Measurements from ENCODE around the gene TENM4. TPM values are rescaled to one million over a fixed set of nuclear protein-coding genes. Genes with fewer than 3 reads are reported as not detected.
"Not testable (repeated sequence)": the region's sequence is repeated elsewhere in the genome, so short reads cannot be mapped to it uniquely, and the experiment has no call there.

The TENM4 gene
- total RNA-seq, 1 donor from 2014 or later: 117 TPM

GRCh38 chr11:78638704-78639380 is 802.0 kb downstream of the TENM4 start:
- DNase-seq (ENCODE audit: low spot score, unreplicated experiment): no peak
- no peak overlapping the region for H3K27ac Mint-ChIP-seq
- TF ChIP-seq CTCF (IDR thresholded peaks at IDR 0.05; ENCODE audit: unreplicated experiment): no peak
- peaks cover 1% of the 10 kb centered on the region for H3K36me3 Mint-ChIP-seq (ENCODE audit: insufficient read depth)
- peaks cover 5% of the 10 kb centered on the region for H3K4me1 Mint-ChIP-seq (ENCODE audit: low read depth)
- H3K4me3 Mint-ChIP-seq (ENCODE audit: low read depth): no peak overlapping the region
- peaks cover 14% of the 10 kb centered on the region for H3K9me3 Mint-ChIP-seq (ENCODE audit: low read depth)
- H3K27me3 Mint-ChIP-seq: peaks cover 4% of the 10 kb centered on the region

- not testable (repeated sequence) for H3K27me3 Mint-ChIP-seq; H3K4me3 Mint-ChIP-seq (ENCODE audit: low read depth); H3K4me1 Mint-ChIP-seq (ENCODE audit: low read depth)
Observed at GRCh38 chr11:78637527-78637926, 803.3 kb downstream of the TENM4 start.

GRCh38 chr11:78635814-78636506 is 804.9 kb downstream of the TENM4 start:
- Mint-ChIP-seq H3K27me3 (no peaks in the 10 kb centered on the region), H3K4me1 (ENCODE audit: low read depth) (peaks cover 5% of the 10 kb centered on the region), H3K27ac (no peak overlapping the region), H3K9me3 (ENCODE audit: low read depth) (peaks cover 14% of the 10 kb centered on the region), H3K4me3 (ENCODE audit: low read depth) (no peak overlapping the region), H3K36me3 (ENCODE audit: insufficient read depth) (peaks cover 1% of the 10 kb centered on the region)
- DNase-seq (ENCODE audit: low spot score, unreplicated experiment): no peak
- TF ChIP-seq CTCF (IDR thresholded peaks at IDR 0.05; ENCODE audit: unreplicated experiment): no peak

More at GRCh38 chr11:78637527-78637926, 803.3 kb downstream of the TENM4 start:
- not testable (repeated sequence) for DNase-seq (ENCODE audit: low spot score, unreplicated experiment); H3K36me3 Mint-ChIP-seq (ENCODE audit: insufficient read depth); H3K27ac Mint-ChIP-seq
- H3K9me3 Mint-ChIP-seq (ENCODE audit: low read depth): peaks cover 14% of the 10 kb centered on the region

- no peak overlapping the region for H3K27ac Mint-ChIP-seq
- no peak for DNase-seq (ENCODE audit: low spot score, unreplicated experiment)
- H3K4me3 Mint-ChIP-seq (ENCODE audit: low read depth): no peak overlapping the region
- peaks cover 7% of the 10 kb centered on the region for H3K36me3 Mint-ChIP-seq (ENCODE audit: insufficient read depth)
- TF ChIP-seq CTCF (IDR thresholded peaks at IDR 0.05; ENCODE audit: unreplicated experiment): no peak
- H3K9me3 Mint-ChIP-seq (ENCODE audit: low read depth): peaks cover 26% of the 10 kb centered on the region
- H3K4me1 Mint-ChIP-seq (ENCODE audit: low read depth): peaks cover 5% of the 10 kb centered on the region
- H3K27me3 Mint-ChIP-seq: no peaks in the 10 kb centered on the region
Observed at GRCh38 chr11:78633516-78634310, 807.1 kb downstream of the TENM4 start.

GRCh38 chr11:78630561-78631303 is 810.1 kb downstream of the TENM4 start:
- Mint-ChIP-seq H3K4me1 (ENCODE audit: low read depth) (no peaks in the 10 kb centered on the region), H3K4me3 (ENCODE audit: low read depth) (no peak overlapping the region), H3K27me3 (no peaks in the 10 kb centered on the region), H3K27ac (no peak overlapping the region), H3K36me3 (ENCODE audit: insufficient read depth) (peaks cover 6% of the 10 kb centered on the region), H3K9me3 (ENCODE audit: low read depth) (peaks cover 31% of the 10 kb centered on the region)
- DNase-seq (ENCODE audit: low spot score, unreplicated experiment): no peak
- no peak for TF ChIP-seq CTCF (IDR thresholded peaks at IDR 0.05; ENCODE audit: unreplicated experiment)

Measured in progenitor cell of endocrine pancreas (in vitro differentiated cells).